Kidney epithelial cell (primary cell): ENCODE measurements around the gene MYO18B. TPM values are rescaled to one million over a fixed set of nuclear protein-coding genes. Genes with fewer than 3 reads are reported as not detected.

Experiments used
- DNase-seq: peaks from one replicate; pipeline ENCODE4 v3.0.0-alpha.2; 2010; ENCODE audit warnings: low read depth
- H3K27me3 ChIP-seq: 2 replicates; pipeline ENCODE4 v1.6.0; 2011; ENCODE audit warnings: low read length; ENCODE audit not compliant: control insufficient read depth, insufficient read depth
- H3K36me3 ChIP-seq: 2 replicates; pipeline ENCODE4 v1.5.1; 2011; ENCODE audit warnings: low read length; ENCODE audit not compliant: control insufficient read depth, insufficient read depth
- H3K4me3 ChIP-seq: 2 replicates; pipeline ENCODE4 v1.5.1; 2011; ENCODE audit warnings: low read depth, mild to moderate bottlenecking, control low read depth, low read length
- total RNA-seq: library from RNA; depleted of rRNA; stranded (reverse); fragments of >200 nt; gene quantifications from 2 replicates; pipeline ENCODE4 v1.2.3, GENCODE V29; 2015
- TF ChIP-seq, protein P1 (sequence below): IDR thresholded peaks from 2 replicates; pipeline ENCODE4 v1.5.1; 2011; ENCODE audit warnings: mild to moderate bottlenecking, moderate library complexity, low read length, control low read depth, inconsistent platforms; ENCODE audit not compliant: insufficient read depth, poor library complexity, severe bottlenecking

Gene MYO18B
- total RNA-seq, 1 donor from 2014 or later = not detected

DNA sequence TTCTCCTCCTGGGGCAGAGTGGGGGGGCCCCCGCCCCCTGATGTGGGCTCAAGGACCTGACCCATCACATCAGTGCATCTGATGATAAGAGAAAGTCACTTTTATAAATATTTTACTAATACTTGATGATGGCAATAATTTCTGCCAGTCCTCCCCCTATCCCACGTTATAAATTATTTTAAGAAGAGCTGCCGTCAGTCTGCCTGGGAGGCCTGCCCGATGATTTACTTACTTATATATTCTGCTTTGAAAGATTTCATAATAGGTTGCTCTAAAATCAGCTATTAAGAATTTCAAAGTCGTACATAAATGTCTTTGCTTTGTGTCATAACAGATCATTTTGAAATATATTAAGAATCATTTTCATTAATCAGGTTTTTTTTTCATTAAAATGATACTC, 58.8 kb downstream of the MYO18B start:
- DNase-seq = no peak
- Histone ChIP-seq H3K4me3 (no peak overlapping the region), H3K36me3 (no peaks in the 10 kb centered on the region), H3K27me3 (peaks cover 2% of the 10 kb centered on the region)
- TF ChIP-seq, protein P1, sequence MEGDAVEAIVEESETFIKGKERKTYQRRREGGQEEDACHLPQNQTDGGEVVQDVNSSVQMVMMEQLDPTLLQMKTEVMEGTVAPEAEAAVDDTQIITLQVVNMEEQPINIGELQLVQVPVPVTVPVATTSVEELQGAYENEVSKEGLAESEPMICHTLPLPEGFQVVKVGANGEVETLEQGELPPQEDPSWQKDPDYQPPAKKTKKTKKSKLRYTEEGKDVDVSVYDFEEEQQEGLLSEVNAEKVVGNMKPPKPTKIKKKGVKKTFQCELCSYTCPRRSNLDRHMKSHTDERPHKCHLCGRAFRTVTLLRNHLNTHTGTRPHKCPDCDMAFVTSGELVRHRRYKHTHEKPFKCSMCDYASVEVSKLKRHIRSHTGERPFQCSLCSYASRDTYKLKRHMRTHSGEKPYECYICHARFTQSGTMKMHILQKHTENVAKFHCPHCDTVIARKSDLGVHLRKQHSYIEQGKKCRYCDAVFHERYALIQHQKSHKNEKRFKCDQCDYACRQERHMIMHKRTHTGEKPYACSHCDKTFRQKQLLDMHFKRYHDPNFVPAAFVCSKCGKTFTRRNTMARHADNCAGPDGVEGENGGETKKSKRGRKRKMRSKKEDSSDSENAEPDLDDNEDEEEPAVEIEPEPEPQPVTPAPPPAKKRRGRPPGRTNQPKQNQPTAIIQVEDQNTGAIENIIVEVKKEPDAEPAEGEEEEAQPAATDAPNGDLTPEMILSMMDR = no peak

DNA sequence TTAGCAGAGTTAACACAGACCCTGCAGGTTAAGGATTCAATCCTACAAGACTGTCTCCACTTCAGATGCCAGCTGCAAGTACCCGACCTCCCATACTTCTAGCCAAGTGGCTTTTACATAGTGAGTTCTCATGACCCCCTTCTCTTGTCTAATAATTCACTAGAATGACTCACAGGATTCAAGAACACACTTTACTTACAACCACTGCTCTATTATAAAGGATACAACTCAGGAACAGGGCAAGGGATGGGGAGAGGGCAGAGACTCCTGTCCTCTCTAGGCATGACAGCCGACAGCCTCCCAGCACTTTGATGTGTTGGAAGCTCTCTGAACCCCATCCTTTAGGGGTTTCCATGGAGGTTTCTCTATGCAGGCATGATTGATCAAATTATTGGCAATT, 60.0 kb downstream of the MYO18B start:
- DNase-seq = peak; percentile 5
- TF ChIP-seq, protein P1 = no peak
- H3K27me3 ChIP-seq = peaks cover 2% of the 10 kb centered on the region
- H3K4me3 ChIP-seq = no peak overlapping the region
- no peaks in the 10 kb centered on the region for H3K36me3 ChIP-seq

DNA sequence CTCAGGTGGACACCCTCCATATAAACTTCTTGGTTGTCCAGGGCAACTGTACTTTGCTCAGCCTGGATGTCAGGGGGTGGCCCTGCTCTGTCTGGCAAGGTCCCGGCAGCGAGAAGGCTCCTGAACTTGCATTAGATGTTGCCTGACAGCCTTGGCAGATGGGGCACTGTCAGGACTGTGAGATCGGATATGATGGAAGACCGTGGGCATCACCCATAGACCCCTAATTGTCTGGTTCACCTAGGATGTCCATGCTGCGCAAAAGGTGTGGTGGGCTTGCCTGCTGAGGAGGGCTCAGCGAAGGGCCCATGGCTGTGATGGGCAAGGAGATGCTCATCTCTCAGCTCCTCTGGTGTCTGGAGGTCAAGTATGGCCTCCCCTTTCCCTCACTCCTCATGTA, 62.7 kb downstream of the MYO18B start:
- Histone ChIP-seq H3K4me3 (no peak overlapping the region), H3K27me3 (no peaks in the 10 kb centered on the region), H3K36me3 (no peaks in the 10 kb centered on the region)
- TF ChIP-seq, protein P1 = no peak
- DNase-seq = no peak

DNA sequence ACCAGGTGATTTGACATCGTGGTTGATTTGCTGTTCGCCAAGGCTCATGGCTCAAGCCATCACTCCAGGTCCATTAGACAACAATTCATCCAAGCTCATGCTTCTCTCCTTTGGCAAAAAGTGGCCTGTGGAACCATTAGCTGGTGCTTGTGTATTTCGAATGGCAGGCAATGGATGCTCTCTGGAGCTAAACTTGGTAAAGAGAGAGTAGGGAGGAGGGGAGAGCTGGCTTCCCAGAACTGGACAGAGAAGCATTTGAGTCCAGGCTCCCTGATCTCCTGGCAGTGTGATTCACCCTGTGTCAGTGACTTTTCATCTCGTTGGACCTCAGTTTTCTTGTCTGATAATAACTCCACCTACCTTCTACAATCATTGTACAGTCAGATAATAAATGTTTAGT, 64.6 kb downstream of the MYO18B start:
- TF ChIP-seq, protein P1 = no peak
- no peaks in the 10 kb centered on the region for H3K36me3 ChIP-seq
- no peaks in the 10 kb centered on the region for H3K27me3 ChIP-seq
- no peak for DNase-seq
- H3K4me3 ChIP-seq = no peak overlapping the region

DNA sequence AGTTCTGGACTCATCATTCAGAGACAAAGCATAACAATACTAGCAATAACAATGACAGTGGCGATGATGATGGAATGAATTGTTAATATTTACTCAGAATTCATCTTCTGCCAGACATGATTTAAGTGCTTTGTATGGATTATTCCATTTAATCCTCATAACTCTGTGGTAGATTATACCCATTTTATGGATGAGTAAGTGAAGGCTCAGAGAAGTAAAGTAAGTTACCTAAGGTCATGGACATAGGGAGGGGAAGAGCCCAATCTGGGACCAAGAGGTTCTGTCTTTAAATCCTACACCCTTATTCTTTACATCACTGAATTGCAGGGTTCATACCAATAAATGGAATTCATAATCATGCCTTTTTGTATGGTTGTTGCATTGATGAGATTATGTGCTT, 72.7 kb downstream of the MYO18B start:
- no peaks in the 10 kb centered on the region for H3K36me3 ChIP-seq
- no peak overlapping the region for H3K4me3 ChIP-seq
- TF ChIP-seq, protein P1 = no peak
- no peaks in the 10 kb centered on the region for H3K27me3 ChIP-seq
- no peak for DNase-seq

DNA sequence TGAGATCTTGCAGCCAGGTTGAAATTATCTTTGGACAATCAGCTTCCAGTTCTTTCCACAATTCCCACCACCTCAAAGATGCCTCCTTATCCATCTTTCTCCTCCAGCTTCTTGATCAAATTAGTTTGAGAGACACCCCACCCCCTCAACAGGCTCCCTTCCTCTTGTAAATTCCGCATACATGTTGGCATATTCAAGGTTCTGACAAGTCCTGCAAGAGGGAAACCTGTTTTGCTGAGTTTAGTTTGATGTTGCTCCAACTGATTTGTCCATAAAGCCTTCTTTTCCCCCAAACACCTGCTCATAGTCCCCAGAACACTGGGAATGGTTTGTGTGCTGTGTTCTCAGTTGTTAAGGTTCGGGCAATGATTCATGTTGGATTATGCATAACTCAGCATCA, 73.6 kb downstream of the MYO18B start:
- no peaks in the 10 kb centered on the region for H3K36me3 ChIP-seq
- no peaks in the 10 kb centered on the region for H3K27me3 ChIP-seq
- TF ChIP-seq, protein P1 = no peak
- no peak overlapping the region for H3K4me3 ChIP-seq
- no peak for DNase-seq
